Left ventricle myocardium superior (tissue), 1 donor: ENCODE results near the gene SYN1. TPM values are rescaled to one million over a fixed set of nuclear protein-coding genes. Genes with fewer than 3 reads are reported as not detected.

Experiments
- ATAC-seq: fragments of 200-7000 bp; cut with Tn5 transposase; one replicate; pipeline ENCODE4 v1.9.1; 2020; ENCODE audit warnings: mild to moderate bottlenecking, moderate library complexity
- DNase-seq: peaks from one replicate; pipeline ENCODE4 v3.0.0-alpha.2; 2020
- intact Hi-C: fragments of 100-400 bp; cut with micrococcal nuclease; formaldehyde crosslinking; loops from one replicate; pipeline ENCODE4 v1.11.0; 2022
- microRNA-seq: library from miRNA; unstranded; fragments of <30 nt; microRNA quantifications from one replicate; pipeline ENCODE4 v1.2.0, GENCODE V29; 2020; ENCODE audit warnings: borderline number of aligned reads
- total RNA-seq: library from RNA; stranded (reverse); fragmentation: NEBNext Ultra II Directional; extraction: Animal tissue kit (Norgen Biotek cat#: 25700); gene quantifications from one replicate; pipeline ENCODE4 v1.2.1, GENCODE V29; 2021
- donor health status: DM: no; HTN: yes; CAD: no; lungs with severe emphysema.

The SYN1 gene
- total RNA-seq, 1 donor from 2014 or later: 9.4 TPM

GRCh38 chrX:47560934-47561658, 58.6 kb downstream of the SYN1 start, which contains the start of gene ARAF:
Gene ARAF, plus strand, starts transcription at chrX:47561205. Its CDS starts 1,763 bp downstream, at chrX:47562968.
- intact Hi-C loops: no loop called here
- ATAC-seq: peak; percentile 94
- peak; percentile 95 for DNase-seq

- DNase-seq: no peak
- intact Hi-C loops: no loop called here
- ATAC-seq: no peak
Observed at GRCh38 chrX:47560179-47560933, 59.3 kb downstream of the SYN1 start.

DNA sequence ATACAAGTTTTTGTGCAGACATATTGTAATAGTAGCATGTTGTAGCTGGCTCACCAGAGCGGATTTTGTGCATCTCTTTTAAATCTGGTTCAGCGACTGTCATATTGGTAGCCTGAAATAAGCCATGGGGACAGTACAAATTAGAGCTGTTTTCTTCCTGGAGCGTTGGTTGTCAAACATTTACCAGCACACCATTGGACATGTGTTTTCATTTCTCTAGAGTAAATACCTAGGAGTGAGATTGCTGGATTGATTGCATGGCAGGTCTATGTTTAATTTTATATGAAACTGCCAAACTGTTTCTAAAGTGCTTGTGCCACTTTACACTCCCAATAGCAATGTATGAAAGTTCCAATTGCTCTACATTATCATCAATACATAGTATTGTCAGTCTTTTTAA, 61.2 kb downstream of the SYN1 start:
- no peak for DNase-seq
- ATAC-seq: no peak
- intact Hi-C loops: no loop called here

GRCh38 chrX:47556045-47556623, 63.5 kb downstream of the SYN1 start:
- intact Hi-C loops: no loop called here
- ATAC-seq (peak; percentile 93), DNase-seq (peak; percentile 88)

DNA sequence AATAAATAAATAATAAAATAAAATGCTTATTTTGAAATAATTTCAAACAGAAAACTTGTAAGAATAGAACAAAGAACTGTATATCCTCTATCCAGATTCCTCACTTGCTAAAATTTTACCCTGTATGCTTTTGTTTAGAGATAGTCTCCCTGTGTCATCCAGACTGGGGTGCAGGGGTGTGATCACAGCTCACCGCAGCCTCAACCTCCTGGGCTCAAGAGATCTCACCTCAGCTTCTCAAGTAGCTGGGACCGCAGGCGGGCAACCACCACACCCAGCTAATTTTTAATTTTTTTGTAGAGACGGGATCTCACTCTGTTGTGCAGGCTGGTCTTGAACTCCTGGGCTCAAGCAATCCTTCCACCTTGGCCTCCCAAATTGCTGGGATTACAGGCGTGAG, 76.2 kb downstream of the SYN1 start:
- DNase-seq (no peak), ATAC-seq (no peak)
- intact Hi-C loops: no loop called here

- peak; percentile 61 for DNase-seq
- peak; percentile 99 for ATAC-seq
- intact Hi-C loops: no loop called here
Observed at GRCh38 chrX:47540754-47541538, 78.7 kb downstream of the SYN1 start.

DNA sequence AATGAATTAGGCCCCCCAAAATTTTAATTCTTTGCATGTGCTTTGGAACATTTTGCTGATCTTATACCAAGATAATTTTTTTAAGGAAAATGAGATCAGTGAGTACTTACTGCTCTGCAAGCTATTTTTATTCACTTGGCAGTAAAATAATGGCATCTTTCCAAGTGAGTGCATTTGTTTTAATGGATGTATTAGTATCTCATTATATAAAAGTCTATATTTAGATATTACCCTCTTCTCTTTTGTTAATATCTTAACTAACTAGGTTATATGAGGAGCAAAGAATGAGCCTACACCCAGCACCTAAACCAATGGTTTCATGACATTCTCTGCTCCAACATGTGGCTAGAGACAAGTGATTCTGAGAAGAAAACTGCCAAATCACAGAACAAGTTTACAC, 79.8 kb downstream of the SYN1 start:
- intact Hi-C loops: no loop called here
- ATAC-seq (peak; percentile 29), DNase-seq (no peak)

- intact Hi-C loops: no loop called here
- ATAC-seq: no peak
- no peak for DNase-seq
Observed at GRCh38 chrX:47530049-47530448, 89.6 kb downstream of the SYN1 start.

DNA sequence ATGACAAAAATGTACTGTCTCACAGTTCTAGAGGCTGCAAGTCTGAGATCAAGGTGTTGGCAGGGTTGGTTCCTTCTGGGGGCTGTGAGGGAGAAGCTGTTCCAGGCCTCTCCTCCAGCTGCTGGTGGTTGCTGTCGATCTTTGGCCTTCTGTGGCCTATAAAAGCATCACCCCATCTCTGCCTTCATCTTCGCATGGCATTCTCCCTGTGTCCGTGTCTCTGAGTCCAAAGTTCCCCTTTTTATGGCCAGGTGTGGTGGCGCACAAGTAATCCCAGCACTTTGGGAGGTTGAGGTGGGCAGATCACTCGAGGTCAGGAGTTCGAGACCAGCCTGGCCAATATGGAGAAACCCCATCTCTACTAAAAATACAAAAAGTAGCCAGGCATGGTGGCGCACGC, 90.1 kb downstream of the SYN1 start:
- DNase-seq: no peak
- no peak for ATAC-seq
- intact Hi-C loops: no loop called here

GRCh38 chrX:47523713-47524166, 95.9 kb downstream of the SYN1 start:
- intact Hi-C loops: no loop called here
- ATAC-seq (peak; percentile 29), DNase-seq (no peak)

DNA sequence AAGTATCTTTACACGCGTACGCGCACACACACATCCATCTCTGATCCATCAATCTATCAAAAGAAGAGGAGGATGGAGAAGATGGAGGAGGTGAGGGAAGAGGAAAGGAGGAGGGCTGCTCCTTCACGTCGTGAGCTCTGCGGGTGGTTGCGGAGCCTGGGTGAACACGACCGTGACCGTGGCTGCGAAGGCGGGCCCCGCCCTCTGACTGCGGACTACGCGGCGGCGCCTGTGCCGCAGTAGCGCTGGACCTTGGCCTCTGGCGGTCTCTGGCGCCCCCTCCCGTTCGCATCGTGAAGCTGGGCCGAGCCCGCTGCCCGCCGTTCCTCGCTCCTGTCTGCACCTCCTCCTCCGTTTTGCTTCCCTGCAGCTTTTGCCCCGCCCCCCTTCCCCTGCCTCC, 96.4 kb downstream of the SYN1 start:
- ATAC-seq (peak; percentile 100), DNase-seq (peak; percentile 91)
- intact Hi-C loops: no loop called here

Small RNA genes lying within 50 kb of the gene (microRNA-seq; reads per million reads assigned to microRNA genes)
- gene MIR4769: not detected

Other genes starting within 250 kb of the SYN1 start
- gene ZNF157, start 249.3 kb downstream of the SYN1 start, total RNA-seq: not detected
- 12.8 TPM for gene ZNF41, start 136.6 kb downstream of the SYN1 start, total RNA-seq
- gene ARAF, start 58.7 kb downstream of the SYN1 start, total RNA-seq: 78.3 TPM
- 114 TPM for gene TIMP1, start 37.4 kb downstream of the SYN1 start, total RNA-seq
- gene CFP, start 10.1 kb upstream of the SYN1 start, total RNA-seq: 2.1 TPM
- 24.5 TPM for gene ELK1, start 30.7 kb upstream of the SYN1 start, total RNA-seq
- 86.5 TPM for gene UXT, start 39.3 kb upstream of the SYN1 start, total RNA-seq
- gene ZNF81, start 217.0 kb upstream of the SYN1 start, total RNA-seq: 4.7 TPM